Endometrium (tissue), 2 donors: ENCODE measurements around the gene MAP3K19.
A peak's percentile ranks its signal among the peaks of the same experiment; 100 is the strongest.

Experiments used
- FAIRE-seq: peaks from 2 replicates; lab custom pipeline; 2012; peaks lifted over from hg19 to GRCh38; lab: Jason Lieb, UNC
- donor health status: control.
- donor health status: control.

Gene MAP3K19

GRCh38 chr2:134926231-134926931 is 120.9 kb downstream of the MAP3K19 start:
- FAIRE-seq: no peak

- no peak for FAIRE-seq
These were observed 122.3 kb downstream of the MAP3K19 start for GRCh38 chr2:134924912-134925311.

GRCh38 chr2:134919341-134920210 is 127.7 kb downstream of the MAP3K19 start:
- no peak for FAIRE-seq

GRCh38 chr2:134918526-134919340 is 128.5 kb downstream of the MAP3K19 start, which contains the start of gene CCNT2:
Gene CCNT2 (plus strand): TSS chr2:134918822. CDS start chr2:134918855, 33 bp downstream.
- peak; percentile 65 for FAIRE-seq

- FAIRE-seq: peak; percentile 89
These were observed 129.2 kb downstream of the MAP3K19 start for GRCh38 chr2:134917888-134918525.

GRCh38 chr2:134917360-134917865 is 129.8 kb downstream of the MAP3K19 start:
- no peak for FAIRE-seq
